Parathyroid adenoma (tissue), 2 donors: ENCODE measurements around the gene ATF7.
"Not testable (repeated sequence)": the region's sequence is repeated elsewhere in the genome, so short reads cannot be mapped to it uniquely, and the experiment has no call there.

Source experiments
- H2AFZ ChIP-seq: fragments of 300-600 bp; sonication (generic); one replicate; pipeline ENCODE4 v1.7.0; 2017; ENCODE audit warnings: antibody characterized with exemption, mild to moderate bottlenecking
- H3K27ac ChIP-seq: fragments of 300-600 bp; sonication (generic); one replicate; pipeline ENCODE4 v1.7.0; 2017
- H3K27me3 ChIP-seq: fragments of 300-600 bp; sonication (generic); one replicate; pipeline ENCODE4 v1.7.0; 2017; ENCODE audit warnings: low read length; ENCODE audit not compliant: control insufficient read depth, insufficient read depth
- H3K36me3 ChIP-seq: fragments of 300-600 bp; sonication (generic); one replicate; pipeline ENCODE4 v1.7.0; 2017; ENCODE audit warnings: low read length; ENCODE audit not compliant: control insufficient read depth, insufficient read depth
- H3K4me1 ChIP-seq: fragments of 300-600 bp; sonication (generic); one replicate; pipeline ENCODE4 v1.7.0; 2017; ENCODE audit warnings: control low read depth
- H3K4me2 ChIP-seq: fragments of 300-600 bp; sonication (generic); one replicate; pipeline ENCODE4 v1.7.0; 2017; ENCODE audit warnings: low read length
- H3K4me3 ChIP-seq: fragments of 300-600 bp; sonication (generic); one replicate; pipeline ENCODE4 v1.7.0; 2017; ENCODE audit warnings: low read depth, low read length
- H3K79me2 ChIP-seq: fragments of 300-600 bp; sonication (generic); one replicate; pipeline ENCODE4 v1.7.0; 2017; ENCODE audit warnings: control low read depth
- H3K9ac ChIP-seq: fragments of 300-600 bp; sonication (generic); one replicate; pipeline ENCODE4 v1.7.0; 2017; ENCODE audit warnings: mild to moderate bottlenecking
- H3K9me3 ChIP-seq: fragments of 300-600 bp; sonication (generic); one replicate; pipeline ENCODE4 v1.7.0; 2017; ENCODE audit warnings: low read length; ENCODE audit not compliant: control insufficient read depth
- CTCF ChIP-seq: fragments of 300-600 bp; sonication (generic); IDR thresholded peaks from one replicate; pipeline ENCODE4 v1.7.0; 2017; ENCODE audit warnings: antibody characterized with exemption, mild to moderate bottlenecking
- donor health status: primary hyperparathyroidism.

The ATF7 gene

GRCh38 chr12:53616950-53617349, 9.2 kb downstream of the ATF7 start:
- H3K36me3 ChIP-seq, result no peaks in the 10 kb centered on the region
- no peak overlapping the region for H3K4me2 ChIP-seq
- H3K27ac ChIP-seq, result no peak overlapping the region
- H2AFZ ChIP-seq, result no peak overlapping the region
- H3K79me2 ChIP-seq, result peaks cover 40% of the 10 kb centered on the region
- no peak overlapping the region for H3K9ac ChIP-seq
- no peaks in the 10 kb centered on the region for H3K27me3 ChIP-seq
- TF ChIP-seq CTCF, result no peak
- peaks cover 4% of the 10 kb centered on the region for H3K4me1 ChIP-seq
- H3K9me3 ChIP-seq, result no peaks in the 10 kb centered on the region
- no peak overlapping the region for H3K4me3 ChIP-seq

- no peak overlapping the region for H3K4me2 ChIP-seq
- peaks cover 4% of the 10 kb centered on the region for H3K4me1 ChIP-seq
- no peak overlapping the region for H3K4me3 ChIP-seq
- H3K27ac ChIP-seq, result no peak overlapping the region
- no peaks in the 10 kb centered on the region for H3K27me3 ChIP-seq
- H3K9ac ChIP-seq, result no peak overlapping the region
- H2AFZ ChIP-seq, result no peak overlapping the region
- H3K79me2 ChIP-seq, result peaks cover 37% of the 10 kb centered on the region
- no peaks in the 10 kb centered on the region for H3K36me3 ChIP-seq
- no peaks in the 10 kb centered on the region for H3K9me3 ChIP-seq
- no peak for TF ChIP-seq CTCF
These were observed 12.4 kb downstream of the ATF7 start for GRCh38 chr12:53613821-53614220.

- no peaks in the 10 kb centered on the region for H3K9me3 ChIP-seq
- no peak overlapping the region for H3K9ac ChIP-seq
- H3K27ac ChIP-seq, result no peak overlapping the region
- no peaks in the 10 kb centered on the region for H3K4me1 ChIP-seq
- TF ChIP-seq CTCF, result no peak
- no peaks in the 10 kb centered on the region for H3K36me3 ChIP-seq
- H3K4me2 ChIP-seq, result no peak overlapping the region
- H2AFZ ChIP-seq, result no peak overlapping the region
- no peak overlapping the region for H3K4me3 ChIP-seq
- no peaks in the 10 kb centered on the region for H3K27me3 ChIP-seq
- H3K79me2 ChIP-seq, result peaks cover 34% of the 10 kb centered on the region
These were observed 13.2 kb downstream of the ATF7 start for GRCh38 chr12:53612978-53613377.

GRCh38 chr12:53611304-53611703, 14.9 kb downstream of the ATF7 start:
- H3K79me2 ChIP-seq, result peaks cover 27% of the 10 kb centered on the region
- TF ChIP-seq CTCF, result no peak
- no peak overlapping the region for H3K27ac ChIP-seq
- no peak overlapping the region for H3K9ac ChIP-seq
- H2AFZ ChIP-seq, result no peak overlapping the region
- H3K27me3 ChIP-seq, result no peaks in the 10 kb centered on the region
- H3K9me3 ChIP-seq, result no peaks in the 10 kb centered on the region
- no peaks in the 10 kb centered on the region for H3K36me3 ChIP-seq
- H3K4me3 ChIP-seq, result no peak overlapping the region
- H3K4me2 ChIP-seq, result no peak overlapping the region
- no peaks in the 10 kb centered on the region for H3K4me1 ChIP-seq

- H3K36me3 ChIP-seq, H3K4me1 ChIP-seq, H3K27ac ChIP-seq, H3K4me3 ChIP-seq, H2AFZ ChIP-seq, H3K9ac ChIP-seq, H3K4me2 ChIP-seq, H3K27me3 ChIP-seq, H3K79me2 ChIP-seq, H3K9me3 ChIP-seq: not testable (repeated sequence)
These were observed 19.5 kb downstream of the ATF7 start for GRCh38 chr12:53606688-53607087.
